Transverse colon (tissue), 3 donors: ENCODE data around the gene GRIP2.

Experiments
- CTCF ChIP-seq, 5 experiments: fragments of 200-600 bp in 3 of 5; fragments of 450-650 bp in 2 of 5; sonication (generic) in 3 of 5; IDR thresholded peaks; 1 replicate in 2 of 5; 2 replicates in 3 of 5; pipeline ENCODE4 v1.5.1; 2016 to 2017; ENCODE audit warnings: antibody characterized with exemption in 5 of 5, inconsistent platforms in 3 of 5, mild to moderate bottlenecking in 2 of 5, moderate library complexity in 1 of 5
- POLR2A ChIP-seq: fragments of 450-650 bp; IDR thresholded peaks from one replicate; pipeline ENCODE4 v1.6.1; 2016; ENCODE audit warnings: antibody characterized with exemption, mild to moderate bottlenecking, moderate library complexity

- no peak for TF ChIP-seq CTCF (IDR thresholded peaks at IDR 0.05)
- no peak for TF ChIP-seq POLR2A
Observed at GRCh38 chr3:14523792-14524191, 16.4 kb downstream of the GRIP2 start.
